ENCODE data around the gene TESMIN.

Gene TESMIN

GRCh38 chr11:68658097-68658496 lies 93.2 kb downstream of the TESMIN start:
- DNase-seq: no peak

All from stimulated activated CD4-positive, alpha-beta T cell treated with anti-CD3 and anti-CD28 coated beads, Interleukin-4, amount 100 ng/mL, for 24 hours (primary cell).